Left hindlimb (tissue), 1 donor: ENCODE data around the gene GTF2H2.
"Not testable (repeated sequence)": the region's sequence is repeated elsewhere in the genome, so short reads cannot be mapped to it uniquely, and the experiment has no call there.

Experiments used
- DNase-seq: peaks from one replicate; pipeline ENCODE4 v3.0.0-alpha.2; 2018

The GTF2H2 gene

GRCh38 chr5:71067262-71067928, at the start of gene GTF2H2:
GTF2H2 (minus strand) TSS chr5:71067676; CDS start chr5:71062763, 4,913 bp downstream.
- not testable (repeated sequence) for DNase-seq

DNA sequence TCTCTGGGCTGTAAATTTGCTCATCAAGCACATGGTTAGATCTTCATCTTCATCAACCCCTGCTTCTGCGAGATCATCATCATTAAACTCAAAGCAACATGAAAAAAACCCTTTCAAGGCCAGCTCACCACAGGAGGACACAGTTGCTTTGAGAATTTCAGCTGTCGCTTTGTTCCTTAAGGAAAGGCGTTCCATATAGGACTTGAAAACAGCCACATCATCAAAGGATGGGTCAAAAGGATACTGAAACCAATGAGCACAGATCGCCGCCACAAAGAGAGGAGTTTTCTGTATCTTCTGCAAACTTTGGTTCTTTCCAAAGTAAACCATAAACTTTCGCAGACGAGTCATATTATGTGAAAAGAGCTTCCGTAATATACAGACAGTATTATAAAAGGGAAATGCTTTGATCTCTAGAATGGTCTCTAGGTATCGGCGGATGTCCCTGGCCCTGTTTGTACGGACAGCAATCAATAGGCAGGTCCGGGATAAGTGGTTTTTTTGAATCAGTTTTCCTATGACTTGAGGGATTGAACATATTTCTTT, 42.3 kb upstream of the GTF2H2 start:
- DNase-seq: not testable (repeated sequence)

DNA sequence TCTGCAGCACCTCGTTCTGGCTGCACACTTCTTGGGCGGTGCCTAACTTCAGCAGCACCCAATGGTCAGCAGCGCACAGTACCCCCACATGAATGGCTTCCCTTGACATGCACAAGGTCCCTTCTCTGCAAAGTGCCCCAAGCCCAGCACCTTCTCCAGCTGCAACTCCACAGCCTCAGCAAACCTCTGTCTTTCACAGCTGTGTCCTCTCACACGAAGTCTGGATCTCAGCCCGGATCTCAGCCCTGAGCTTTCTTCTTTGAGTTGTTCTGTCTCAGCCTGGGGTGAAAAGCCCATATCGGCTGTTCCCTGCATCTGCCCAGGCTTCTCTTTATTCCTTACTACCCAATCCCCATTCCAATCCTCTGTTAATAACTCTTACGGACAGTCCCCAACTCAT, 32.5 kb upstream of the GTF2H2 start:
- not testable (repeated sequence) for DNase-seq

- DNase-seq: not testable (repeated sequence)
These were observed 30.4 kb upstream of the GTF2H2 start for GRCh38 chr5:71097930-71098203.

DNA sequence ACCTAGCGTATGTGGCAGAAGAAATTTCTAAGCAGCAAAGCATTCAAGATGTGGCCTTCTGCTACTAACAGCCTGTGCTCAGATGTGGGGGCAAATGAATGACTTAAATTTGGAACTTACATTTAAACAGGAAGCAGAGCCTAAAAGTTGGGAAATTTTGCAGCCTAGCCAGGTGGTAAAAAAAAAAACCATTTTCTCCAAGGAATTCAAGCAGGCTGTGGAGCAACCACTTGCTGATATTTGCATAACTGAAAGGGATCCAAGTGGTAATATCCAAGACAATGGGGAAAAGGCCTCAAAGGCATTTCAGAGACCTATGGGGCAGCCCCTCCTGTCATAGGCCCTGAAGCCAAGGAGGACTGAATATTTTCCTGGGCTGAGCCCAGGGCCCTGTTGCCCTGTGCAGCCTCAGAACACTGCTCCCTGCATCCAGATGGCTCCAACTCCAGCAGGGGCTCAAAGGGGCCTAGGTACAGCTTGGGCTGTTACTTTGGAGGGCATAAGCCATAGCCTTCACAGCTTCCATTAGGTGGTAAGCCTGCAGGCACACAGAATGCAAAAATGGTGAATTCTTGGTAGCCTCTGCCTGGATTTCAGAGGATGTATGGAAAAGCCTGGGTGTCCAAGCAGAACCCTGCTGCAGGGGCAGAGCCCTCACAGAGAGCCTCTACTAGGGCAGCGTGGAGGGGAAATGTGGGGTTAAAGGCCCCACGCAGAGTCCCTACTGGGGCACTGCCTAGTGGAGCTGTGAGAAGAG, 29.9 kb upstream of the GTF2H2 start:
- DNase-seq: not testable (repeated sequence)

DNA sequence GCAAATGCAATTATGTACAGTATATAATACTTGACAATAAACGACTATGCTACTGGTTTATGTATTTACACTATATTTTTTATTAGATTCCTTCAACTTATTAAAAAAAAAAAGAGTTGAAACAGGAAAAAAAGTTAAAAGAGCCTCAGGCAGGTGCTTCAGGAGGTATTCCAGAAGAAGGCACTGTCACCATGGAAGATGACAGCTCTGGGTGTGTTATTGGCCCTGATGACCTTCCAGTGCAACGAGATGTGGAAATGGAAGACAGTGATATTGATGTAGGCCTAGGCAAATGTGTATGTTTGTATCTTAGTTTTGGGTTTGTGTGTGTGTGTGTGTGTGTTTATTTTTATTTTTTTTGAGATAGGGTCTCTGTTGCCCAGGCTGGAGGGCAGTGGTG, 22.3 kb upstream of the GTF2H2 start:
- not testable (repeated sequence) for DNase-seq

DNA sequence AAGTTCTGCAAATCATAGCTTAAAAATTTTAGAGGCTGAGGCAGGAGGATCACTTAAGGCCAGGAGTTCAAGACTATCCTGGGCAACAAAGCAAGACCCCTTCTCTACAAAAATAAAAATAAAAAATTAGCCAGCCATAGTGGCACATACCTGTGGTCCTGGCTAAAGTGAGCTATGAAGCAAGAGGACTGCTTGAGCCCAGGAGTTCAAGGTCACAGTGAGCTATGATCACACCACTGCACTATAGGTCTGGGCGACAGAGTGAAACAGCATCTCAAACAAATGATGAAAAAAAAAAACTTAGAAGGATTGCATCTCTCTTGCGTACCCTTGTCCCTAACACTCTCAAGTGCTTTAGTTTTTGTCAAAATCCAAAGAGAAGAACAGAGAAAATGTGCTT, 21.3 kb upstream of the GTF2H2 start:
- DNase-seq: not testable (repeated sequence)

DNA sequence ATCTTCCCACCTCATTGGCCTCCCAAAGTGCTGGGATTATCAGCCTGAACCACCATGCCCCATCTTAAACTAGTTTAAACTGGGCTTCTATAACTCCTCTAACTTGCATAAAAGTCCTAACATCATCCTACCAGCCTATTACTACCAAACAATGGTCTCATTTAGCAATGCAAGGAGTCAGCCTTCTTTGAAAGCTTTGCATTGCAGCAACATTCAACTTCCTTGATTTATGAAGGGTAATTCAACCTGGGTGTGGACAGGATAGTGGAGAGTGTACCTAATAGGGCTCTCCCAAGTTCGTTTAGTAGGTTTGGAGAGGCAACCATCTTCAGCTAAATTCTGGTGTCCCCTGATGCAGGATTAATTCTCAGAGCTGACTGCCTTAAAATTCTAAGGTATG, 18.7 kb upstream of the GTF2H2 start:
- not testable (repeated sequence) for DNase-seq

DNA sequence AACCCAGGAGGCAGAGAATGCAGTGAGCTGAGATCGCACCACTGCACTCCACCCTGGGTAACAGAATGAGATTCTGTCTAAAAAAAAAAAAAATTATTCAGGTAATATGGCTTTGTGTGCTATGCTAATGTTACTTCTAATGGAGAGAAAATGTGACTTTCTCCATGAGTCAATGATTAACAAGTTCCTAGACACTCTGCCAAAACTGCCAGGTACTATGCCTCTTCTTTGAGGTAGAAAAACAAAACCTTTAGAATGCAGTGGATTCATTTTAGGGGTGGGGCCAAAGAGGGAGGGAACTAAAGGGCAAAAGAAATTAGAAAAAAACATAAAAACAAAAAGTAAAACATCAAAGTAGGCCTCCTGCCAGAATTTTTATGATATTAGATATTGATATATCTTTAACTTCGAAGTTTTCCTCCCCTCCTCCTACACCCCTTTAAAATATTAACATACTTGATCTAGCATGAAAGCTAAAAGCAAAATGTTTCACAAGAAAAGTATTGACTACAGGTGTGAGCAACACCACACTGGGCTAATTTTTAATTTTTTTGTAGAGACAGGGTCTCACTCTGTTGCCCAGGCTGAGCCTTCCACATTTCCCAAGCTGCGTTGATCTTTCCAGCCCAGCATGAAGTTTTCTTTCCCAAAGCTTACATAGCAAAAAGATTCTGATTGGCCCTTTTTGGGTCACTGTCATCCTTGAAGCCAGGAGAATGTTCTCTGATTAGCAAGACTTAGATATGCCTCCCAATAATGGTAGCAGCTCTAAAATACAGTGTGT, 17.0 kb upstream of the GTF2H2 start:
- DNase-seq: not testable (repeated sequence)

GRCh38 chr5:71082898-71083297, 15.4 kb upstream of the GTF2H2 start:
- DNase-seq: not testable (repeated sequence)

- not testable (repeated sequence) for DNase-seq
These were observed 14.9 kb upstream of the GTF2H2 start for GRCh38 chr5:71082340-71082739.

- not testable (repeated sequence) for DNase-seq
These were observed 6.2 kb downstream of the GTF2H2 start for GRCh38 chr5:71061322-71061721.

GRCh38 chr5:71059426-71059825, 8.1 kb downstream of the GTF2H2 start:
- DNase-seq: not testable (repeated sequence)

DNA sequence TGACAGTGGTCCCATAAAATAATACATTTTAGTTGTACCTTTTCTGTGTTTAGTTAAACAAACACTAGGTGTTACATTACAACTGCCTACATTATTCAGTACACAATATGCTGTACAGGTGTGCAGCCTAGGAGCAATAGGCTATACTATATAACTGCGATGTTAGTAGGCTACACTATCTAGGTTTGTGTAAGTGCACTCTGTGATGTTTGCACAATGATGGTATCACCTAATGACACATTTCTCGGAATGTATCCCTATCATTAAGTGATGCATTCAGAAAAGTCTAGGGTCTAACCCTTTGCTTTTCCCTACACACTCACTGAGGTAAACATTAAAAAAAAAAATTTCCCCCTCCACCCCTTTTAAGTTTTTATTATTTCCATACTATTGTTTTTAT, 22.7 kb downstream of the GTF2H2 start:
- DNase-seq: not testable (repeated sequence)

DNA sequence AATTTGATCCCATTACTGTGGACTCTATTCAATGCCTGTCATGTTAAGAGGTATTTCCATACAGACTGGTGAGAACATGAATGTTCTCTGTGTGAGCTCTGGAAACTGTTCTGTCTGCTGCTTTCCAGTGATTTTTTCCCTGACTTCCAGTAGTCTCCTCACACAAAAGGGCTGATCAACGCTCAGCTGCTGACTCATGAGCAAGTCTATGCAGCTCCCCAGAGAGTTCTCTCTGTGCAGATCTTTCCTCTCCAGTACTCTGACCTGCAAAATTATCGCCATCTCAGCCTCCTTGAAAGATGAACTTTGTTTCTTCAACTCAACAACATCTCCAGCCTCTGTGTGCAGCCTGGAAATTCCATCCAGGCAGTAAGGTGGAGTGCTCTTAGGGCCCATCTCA, 23.3 kb downstream of the GTF2H2 start:
- not testable (repeated sequence) for DNase-seq

DNA sequence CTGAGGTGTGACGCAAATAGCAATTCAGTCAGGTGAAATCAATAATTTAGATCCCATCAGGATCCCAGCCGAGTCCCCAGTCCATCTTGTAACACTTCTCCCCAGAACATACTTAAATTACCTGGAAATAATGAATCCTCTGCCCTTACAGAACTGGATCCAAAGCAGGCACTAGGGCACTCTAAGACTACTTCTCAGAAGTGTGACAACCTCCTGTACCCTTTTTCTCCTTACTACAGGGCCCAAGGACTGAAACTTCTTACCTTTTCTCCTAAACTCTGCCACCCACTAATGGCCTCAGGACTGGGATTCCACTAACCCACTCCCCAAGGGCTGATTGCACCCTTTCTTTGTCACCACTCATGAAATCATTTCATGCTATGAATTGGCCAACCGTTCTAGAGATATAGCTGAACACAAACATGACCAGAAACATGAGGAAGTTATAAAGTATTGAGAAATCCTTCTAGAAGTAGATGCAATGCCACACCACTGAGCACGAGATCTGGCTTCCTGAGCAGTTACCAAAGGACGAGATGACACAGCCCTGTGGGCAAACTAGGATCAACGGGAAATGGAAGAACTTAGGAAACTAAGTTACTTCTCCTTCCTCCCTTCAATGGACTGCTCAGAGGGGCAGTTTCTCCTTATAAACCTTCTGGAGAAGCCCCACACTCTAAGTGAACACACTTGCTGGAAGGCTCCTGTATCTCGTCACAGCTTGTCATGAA, 36.3 kb downstream of the GTF2H2 start:
- DNase-seq: not testable (repeated sequence)

DNA sequence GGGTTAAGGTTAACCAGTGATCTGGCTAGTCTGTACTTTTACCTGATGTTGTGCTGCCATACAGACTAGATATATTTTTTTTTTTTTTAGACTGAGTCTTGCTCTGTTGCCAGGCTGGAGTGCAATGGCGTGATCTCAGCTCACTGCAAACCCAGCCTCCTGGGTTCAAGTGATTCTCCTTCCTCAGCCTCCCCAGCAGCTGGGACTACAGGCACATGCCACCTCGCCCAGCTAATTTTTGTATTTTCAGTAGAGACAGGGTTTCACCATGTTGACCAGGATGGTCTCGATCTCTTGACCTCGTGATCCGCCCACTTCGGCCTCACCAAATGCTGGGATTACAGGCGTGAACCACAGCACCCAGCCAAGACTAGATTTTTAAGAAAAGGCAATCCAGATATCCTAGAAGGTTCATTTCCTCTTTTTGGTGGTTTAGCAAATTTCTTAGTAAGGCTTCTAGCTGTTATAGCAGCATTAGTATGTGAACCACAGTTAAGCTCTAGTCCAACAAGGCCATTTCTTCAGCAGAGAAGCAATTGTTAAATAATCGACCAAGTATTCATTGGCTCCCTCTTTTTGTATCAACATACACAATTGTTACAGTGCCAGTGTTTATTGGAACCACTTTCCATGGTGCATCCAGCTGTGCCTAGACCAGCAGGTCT, 42.1 kb downstream of the GTF2H2 start, which contains the start of gene NAIP:
NAIP (minus strand) TSS at position 51 of the 665 bp plus-strand sequence. CDS start 12,424 bp downstream, outside the sequence.
- DNase-seq: not testable (repeated sequence)

GRCh38 chr5:71020643-71021042, 46.8 kb downstream of the GTF2H2 start:
- DNase-seq: not testable (repeated sequence)

DNA sequence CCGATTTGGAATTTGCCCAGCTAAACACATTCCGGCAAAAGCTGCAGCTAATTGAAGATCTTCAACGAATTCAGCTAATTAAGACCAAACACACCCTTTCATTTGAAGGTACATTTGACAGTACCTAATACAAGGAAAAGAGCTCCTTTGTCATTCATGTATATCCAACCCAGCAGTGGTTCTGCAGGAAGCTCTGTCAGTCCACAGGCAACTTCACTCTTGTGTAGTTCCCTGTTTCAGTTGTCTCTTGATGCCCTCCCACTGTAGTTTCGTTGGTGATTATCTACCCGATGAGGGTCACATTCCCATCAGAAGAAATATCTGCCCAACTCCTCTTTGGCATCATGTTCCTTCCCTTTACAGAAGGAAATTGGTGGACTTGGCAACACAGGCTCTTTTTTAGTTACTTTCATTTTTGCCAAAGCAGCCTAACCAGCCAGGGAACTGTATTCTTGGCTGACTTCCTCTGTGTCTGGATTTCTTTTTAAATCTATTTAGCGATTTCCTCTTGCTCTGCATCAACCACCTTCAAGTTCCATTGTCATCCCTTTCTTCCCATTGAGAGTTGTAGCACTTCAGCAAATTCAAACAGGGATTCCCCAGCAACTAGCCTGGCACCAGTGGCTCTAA, 49.0 kb downstream of the GTF2H2 start:
- not testable (repeated sequence) for DNase-seq

- no peak for DNase-seq
These were observed 53.3 kb downstream of the GTF2H2 start for GRCh38 chr5:71014176-71014575.

DNA sequence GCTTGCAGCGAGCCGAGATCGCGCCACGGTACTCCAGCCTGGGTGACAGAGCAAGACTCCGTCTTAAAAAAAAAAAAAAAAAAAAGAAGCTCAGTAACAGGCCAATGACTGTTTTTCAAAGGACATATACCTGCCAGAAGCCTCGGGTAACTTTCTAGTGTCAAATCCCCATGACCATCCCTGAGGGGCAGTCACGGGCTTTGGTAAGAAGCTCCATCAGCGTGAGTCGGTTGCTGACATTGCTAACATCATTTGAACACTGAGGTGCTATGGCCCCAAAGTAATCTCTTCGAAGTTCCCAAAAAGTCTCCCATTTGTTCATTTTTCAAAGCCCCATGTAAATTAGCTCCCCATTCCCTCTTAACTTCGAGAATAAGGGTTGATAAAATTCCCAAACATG, 53.9 kb downstream of the GTF2H2 start:
- DNase-seq: no peak
